ENCODE data around the gene SNCAIP. TPM values are rescaled to one million over a fixed set of nuclear protein-coding genes. Genes with fewer than 3 reads are reported as not detected.

SNCAIP gene
- total and polyA plus RNA-seq, 12 donors: 1.3 to 6.4 (median 2.7) TPM

GRCh38 chr5:122429545-122430318 lies 117.7 kb downstream of the SNCAIP start:
- no peak overlapping the region for H3K27ac ChIP-seq
- intact Hi-C loops (cut with DNase I): loop anchor here in 1 of 2 donors (10.0 kb wide), 1 partner anchor 145 kb away; no protein-coding TSS in a partner anchor
- no peaks in the 10 kb centered on the region for H3K9me3 ChIP-seq (replicated peaks in 1 of 3)
- DNase-seq: no peak
- H3K27me3 ChIP-seq: no peaks in the 10 kb centered on the region
- H3K4me1 ChIP-seq (replicated peaks in 1 of 2): no peaks in the 10 kb centered on the region
- H3K4me3 ChIP-seq: no peak overlapping the region
- TF ChIP-seq, protein P1, sequence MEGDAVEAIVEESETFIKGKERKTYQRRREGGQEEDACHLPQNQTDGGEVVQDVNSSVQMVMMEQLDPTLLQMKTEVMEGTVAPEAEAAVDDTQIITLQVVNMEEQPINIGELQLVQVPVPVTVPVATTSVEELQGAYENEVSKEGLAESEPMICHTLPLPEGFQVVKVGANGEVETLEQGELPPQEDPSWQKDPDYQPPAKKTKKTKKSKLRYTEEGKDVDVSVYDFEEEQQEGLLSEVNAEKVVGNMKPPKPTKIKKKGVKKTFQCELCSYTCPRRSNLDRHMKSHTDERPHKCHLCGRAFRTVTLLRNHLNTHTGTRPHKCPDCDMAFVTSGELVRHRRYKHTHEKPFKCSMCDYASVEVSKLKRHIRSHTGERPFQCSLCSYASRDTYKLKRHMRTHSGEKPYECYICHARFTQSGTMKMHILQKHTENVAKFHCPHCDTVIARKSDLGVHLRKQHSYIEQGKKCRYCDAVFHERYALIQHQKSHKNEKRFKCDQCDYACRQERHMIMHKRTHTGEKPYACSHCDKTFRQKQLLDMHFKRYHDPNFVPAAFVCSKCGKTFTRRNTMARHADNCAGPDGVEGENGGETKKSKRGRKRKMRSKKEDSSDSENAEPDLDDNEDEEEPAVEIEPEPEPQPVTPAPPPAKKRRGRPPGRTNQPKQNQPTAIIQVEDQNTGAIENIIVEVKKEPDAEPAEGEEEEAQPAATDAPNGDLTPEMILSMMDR (IDR thresholded peaks at IDR 0.05): no peak
- no peak for TF ChIP-seq POLR2A (IDR thresholded peaks at IDR 0.05)
- WGBS, 4 donors: 79 to 90% (median 85%) methylated on average over 7 of the region's 7 CpGs
- no peaks in the 10 kb centered on the region for H3K36me3 ChIP-seq (replicated peaks in 1 of 2)

DNA sequence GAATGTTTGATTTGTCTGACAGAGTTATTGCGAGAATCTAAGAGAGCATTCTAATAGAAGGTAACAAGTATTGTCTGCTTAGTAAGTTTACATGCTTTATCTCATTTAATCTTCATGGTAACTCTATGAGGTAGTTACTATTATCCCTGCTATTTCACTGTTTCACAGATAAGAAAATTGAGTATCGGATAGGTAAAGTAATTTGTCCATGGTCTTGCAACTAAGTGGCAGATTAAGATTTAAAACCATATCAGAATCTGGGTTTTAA lies 118.2 kb downstream of the SNCAIP start:
- intact Hi-C loops (cut with DNase I): no loop called here
- WGBS, 4 donors: 85 to 94% (median 88%) methylated on average over 2 of the region's 2 CpGs
- no peaks in the 10 kb centered on the region for H3K9me3 ChIP-seq (replicated peaks in 1 of 3)
- H3K27me3 ChIP-seq: no peaks in the 10 kb centered on the region
- no peak for TF ChIP-seq POLR2A (IDR thresholded peaks at IDR 0.05)
- TF ChIP-seq, protein P1 (IDR thresholded peaks at IDR 0.05): no peak
- no peaks in the 10 kb centered on the region for H3K4me1 ChIP-seq (replicated peaks in 1 of 2)
- no peak overlapping the region for H3K27ac ChIP-seq
- DNase-seq: no peak
- no peak overlapping the region for H3K4me3 ChIP-seq
- H3K36me3 ChIP-seq (replicated peaks in 1 of 2): no peaks in the 10 kb centered on the region

- DNase-seq: no peak
- 88 to 96% (median 92%) methylated on average over 1 of the region's 1 CpG for WGBS, 4 donors
Measured at GRCh38 chr5:122431298-122431697, 119.3 kb downstream of the SNCAIP start.

DNA sequence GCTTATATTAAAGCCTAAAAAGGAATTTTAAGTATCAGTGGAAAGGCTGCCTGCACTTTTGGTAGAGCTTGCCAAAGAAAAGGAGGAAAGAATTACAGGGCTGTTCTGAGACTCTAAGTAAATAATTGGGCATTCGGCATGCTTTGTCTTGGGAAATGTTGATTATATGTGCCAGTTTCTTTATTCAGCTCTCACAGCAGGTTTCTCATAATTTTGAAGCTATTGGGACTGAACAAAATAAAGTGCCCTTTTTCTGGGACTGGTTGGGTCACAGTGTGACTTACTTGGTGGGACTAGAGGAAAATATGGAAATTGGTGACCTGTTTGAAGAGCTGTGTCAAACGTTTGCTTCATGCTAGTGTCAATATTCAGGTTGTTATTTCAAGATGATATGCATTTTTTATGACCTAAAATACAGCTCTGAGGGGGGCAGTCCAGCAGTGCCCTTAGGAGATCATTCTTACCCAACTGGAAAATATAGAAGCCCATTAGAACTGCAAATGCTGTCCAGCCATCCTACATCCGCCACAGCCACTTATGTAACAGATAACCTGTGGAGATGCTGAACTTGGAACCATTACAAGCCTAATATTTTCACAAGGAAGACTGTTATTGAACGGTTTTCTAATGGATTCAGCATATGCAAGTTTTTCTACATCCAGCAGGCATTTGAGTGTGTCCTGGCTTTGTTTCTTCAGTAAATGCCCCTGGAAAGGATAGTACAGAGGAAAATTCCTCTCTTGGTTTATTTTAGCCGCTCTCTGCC lies 122.4 kb downstream of the SNCAIP start:
- no peak for TF ChIP-seq POLR2A (IDR thresholded peaks at IDR 0.05)
- TF ChIP-seq, protein P1 (IDR thresholded peaks at IDR 0.05): no peak
- no peaks in the 10 kb centered on the region for H3K27me3 ChIP-seq
- intact Hi-C loops (cut with DNase I): no loop called here
- no peaks in the 10 kb centered on the region for H3K4me1 ChIP-seq (replicated peaks in 1 of 2)
- H3K4me3 ChIP-seq: no peak overlapping the region
- 73 to 84% (median 80%) methylated on average over 5 of the region's 5 CpGs for WGBS, 4 donors
- no peak for DNase-seq
- H3K36me3 ChIP-seq (replicated peaks in 1 of 2): no peaks in the 10 kb centered on the region
- H3K9me3 ChIP-seq (replicated peaks in 1 of 3): no peaks in the 10 kb centered on the region
- no peak overlapping the region for H3K27ac ChIP-seq

More at GRCh38 chr5:122431298-122431697, 119.3 kb downstream of the SNCAIP start:
- Histone ChIP-seq H3K9me3 (replicated peaks in 1 of 3) (no peaks in the 10 kb centered on the region), H3K4me1 (replicated peaks in 1 of 2) (no peaks in the 10 kb centered on the region), H3K27ac (no peak overlapping the region), H3K27me3 (no peaks in the 10 kb centered on the region), H3K36me3 (replicated peaks in 1 of 2) (no peaks in the 10 kb centered on the region), H3K4me3 (no peak overlapping the region)
- no peak for TF ChIP-seq POLR2A (IDR thresholded peaks at IDR 0.05)
- TF ChIP-seq, protein P1 (IDR thresholded peaks at IDR 0.05): no peak
- intact Hi-C loops (cut with DNase I): no loop called here

Data from adrenal gland (tissue), 12 donors.